Loucy (cell line): Measurements from ENCODE around the gene UNC45B.

Experiments used
- EZH2phosphoT487 ChIP-seq: fragments of 200-600 bp; IDR thresholded peaks from 2 replicates; pipeline ENCODE4 v1.6.1; 2018; ENCODE audit warnings: antibody characterized with exemption, mild to moderate bottlenecking, moderate library complexity, borderline replicate concordance
- TF ChIP-seq, protein P1 (sequence below): fragments of 200-600 bp; sonication (generic); conservative IDR thresholded peaks from 2 replicates; pipeline ENCODE4 v1.5.1; 2014; ENCODE audit warnings: mild to moderate bottlenecking, antibody characterized with exemption, low read length

DNA sequence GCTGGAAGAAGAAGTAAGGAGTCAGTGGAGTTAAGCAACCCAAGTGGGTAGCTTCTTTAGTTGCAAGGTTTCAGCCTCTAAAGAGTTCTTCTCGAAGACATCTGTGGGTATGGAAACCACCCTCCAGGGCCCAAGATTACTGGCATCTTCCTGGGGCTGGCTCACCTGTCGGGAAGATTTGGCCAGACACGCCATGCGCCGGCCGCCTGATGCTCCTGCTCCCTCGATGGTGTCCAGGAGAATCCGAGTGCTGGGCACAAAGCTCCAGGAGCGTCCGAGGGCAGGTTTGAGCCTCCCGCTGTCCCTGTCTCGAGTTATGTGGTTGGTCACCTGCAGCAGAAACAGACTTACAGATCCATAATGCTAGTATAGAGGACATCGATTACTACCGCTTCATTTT is 46.6 kb upstream of the UNC45B start:
- TF ChIP-seq, protein P1, sequence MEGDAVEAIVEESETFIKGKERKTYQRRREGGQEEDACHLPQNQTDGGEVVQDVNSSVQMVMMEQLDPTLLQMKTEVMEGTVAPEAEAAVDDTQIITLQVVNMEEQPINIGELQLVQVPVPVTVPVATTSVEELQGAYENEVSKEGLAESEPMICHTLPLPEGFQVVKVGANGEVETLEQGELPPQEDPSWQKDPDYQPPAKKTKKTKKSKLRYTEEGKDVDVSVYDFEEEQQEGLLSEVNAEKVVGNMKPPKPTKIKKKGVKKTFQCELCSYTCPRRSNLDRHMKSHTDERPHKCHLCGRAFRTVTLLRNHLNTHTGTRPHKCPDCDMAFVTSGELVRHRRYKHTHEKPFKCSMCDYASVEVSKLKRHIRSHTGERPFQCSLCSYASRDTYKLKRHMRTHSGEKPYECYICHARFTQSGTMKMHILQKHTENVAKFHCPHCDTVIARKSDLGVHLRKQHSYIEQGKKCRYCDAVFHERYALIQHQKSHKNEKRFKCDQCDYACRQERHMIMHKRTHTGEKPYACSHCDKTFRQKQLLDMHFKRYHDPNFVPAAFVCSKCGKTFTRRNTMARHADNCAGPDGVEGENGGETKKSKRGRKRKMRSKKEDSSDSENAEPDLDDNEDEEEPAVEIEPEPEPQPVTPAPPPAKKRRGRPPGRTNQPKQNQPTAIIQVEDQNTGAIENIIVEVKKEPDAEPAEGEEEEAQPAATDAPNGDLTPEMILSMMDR: no peak
- TF ChIP-seq EZH2phosphoT487: no peak
